Esophagus (tissue), 2 donors: ENCODE measurements around the gene LRRC75A. TPM values are rescaled to one million over a fixed set of nuclear protein-coding genes. Genes with fewer than 3 reads are reported as not detected.

Source experiments
- H3K27ac ChIP-seq, 2 donors: one replicate each; pipeline ENCODE4 v1.5.1; 2013; ENCODE audit warnings: low read depth in 2 of 2, mild to moderate bottlenecking in 2 of 2, inconsistent platforms in 1 of 2, low read length in 1 of 2, moderate library complexity in 1 of 2
- H3K27me3 ChIP-seq, 2 donors: one replicate each; pipeline ENCODE4 v1.6.1; 2013; ENCODE audit warnings: low read length in 2 of 2, control low read depth in 1 of 2, mild to moderate bottlenecking in 1 of 2; ENCODE audit not compliant: insufficient read depth in 2 of 2, control insufficient read depth in 1 of 2
- H3K36me3 ChIP-seq, 2 donors: one replicate each; pipeline ENCODE4 v1.6.1; 2013; ENCODE audit warnings: low read length in 1 of 2; ENCODE audit not compliant: control insufficient read depth in 2 of 2, insufficient read depth in 2 of 2
- H3K4me1 ChIP-seq, 2 donors: one replicate each; pipeline ENCODE4 v1.6.1; 2013; ENCODE audit warnings: low read length in 1 of 2; ENCODE audit not compliant: control insufficient read depth in 2 of 2, insufficient read depth in 2 of 2
- H3K4me3 ChIP-seq, 2 donors: one replicate each; pipeline ENCODE4 v1.5.1; 2013; ENCODE audit warnings: low read length in 2 of 2, mild to moderate bottlenecking in 2 of 2, low read depth in 1 of 2, moderate library complexity in 1 of 2
- H3K9me3 ChIP-seq, 2 donors: one replicate each; pipeline ENCODE4 v1.6.1; 2013; ENCODE audit warnings: mild to moderate bottlenecking in 2 of 2, low read depth in 1 of 2, low read length in 1 of 2, moderate library complexity in 1 of 2; ENCODE audit not compliant: control insufficient read depth in 2 of 2, insufficient read depth in 1 of 2
- WGBS, 2 donors: extraction: QIAGEN DNeasy Blood & Tissue Kit; methylation state at CpG; one replicate each; pipeline ENCODE4 v1.1.7; 2013; 5-methylcytosine and 5-hydroxymethylcytosine counted together
- polyA plus RNA-seq, 2 donors: library from polyadenylated mRNA; stranded (reverse); fragments of 200-250 nt; gene quantifications; one replicate each; pipeline ENCODE4 v1.2.3, GENCODE V29; 2013
- donor health status: healthy with polysubstance abuse.
- donor health status: Bipolar disorder and iron deficiency.

LRRC75A gene
- polyA plus RNA-seq, 2 donors = 0.53 to 0.65 TPM

DNA sequence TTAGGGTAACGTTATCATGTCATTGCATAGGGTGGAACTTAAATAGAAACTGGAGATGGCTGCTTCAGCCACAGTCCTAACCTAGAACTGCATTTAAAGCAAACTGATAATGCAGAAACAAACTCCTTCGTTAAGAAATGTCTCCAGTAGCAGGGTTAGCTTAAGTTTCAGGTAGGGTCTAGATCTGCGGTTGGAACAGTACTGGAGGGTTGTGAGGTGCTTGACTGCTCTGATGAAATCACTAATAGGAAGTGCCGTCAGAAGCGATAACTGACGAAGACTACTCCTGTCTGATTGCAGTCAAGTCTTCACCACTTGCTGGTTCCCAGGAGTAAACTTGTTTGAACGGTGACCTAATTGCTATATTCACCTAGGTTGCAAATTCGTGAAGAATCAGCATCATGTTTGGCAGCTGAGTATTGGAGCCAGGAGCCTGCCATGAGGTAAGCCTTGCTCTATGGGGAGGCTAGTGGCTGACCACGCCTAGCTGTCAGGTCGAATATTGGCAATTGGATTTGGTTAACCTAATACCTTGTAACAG, 52.1 kb downstream of the LRRC75A start:
- Histone ChIP-seq H3K9me3 (no peaks in the 10 kb centered on the region), H3K4me3 (peak overlapping the region; percentile 76 to 78), H3K4me1 (peaks cover 9 to 10% of the 10 kb centered on the region in 2 donors), H3K27ac (peak overlapping the region; percentile 65 to 76), H3K36me3 (peaks cover 20 to 27% of the 10 kb centered on the region in 2 donors), H3K27me3 (no peaks in the 10 kb centered on the region)
- WGBS, 2 donors = 6% methylated on average over 10 of the region's 10 CpGs

- Histone ChIP-seq H3K27ac (peak overlapping the region; percentile 76 to 89), H3K4me1 (peaks cover 8 to 9% of the 10 kb centered on the region in 2 donors), H3K27me3 (no peaks in the 10 kb centered on the region), H3K9me3 (no peaks in the 10 kb centered on the region), H3K4me3 (peak overlapping the region; percentile 76 to 78), H3K36me3 (peaks cover 20 to 27% of the 10 kb centered on the region in 2 donors)
- 0 to 1% methylated on average over 25 of the region's 25 CpGs for WGBS, 2 donors
Observed at GRCh38 chr17:16439303-16439791, 52.6 kb downstream of the LRRC75A start.

DNA sequence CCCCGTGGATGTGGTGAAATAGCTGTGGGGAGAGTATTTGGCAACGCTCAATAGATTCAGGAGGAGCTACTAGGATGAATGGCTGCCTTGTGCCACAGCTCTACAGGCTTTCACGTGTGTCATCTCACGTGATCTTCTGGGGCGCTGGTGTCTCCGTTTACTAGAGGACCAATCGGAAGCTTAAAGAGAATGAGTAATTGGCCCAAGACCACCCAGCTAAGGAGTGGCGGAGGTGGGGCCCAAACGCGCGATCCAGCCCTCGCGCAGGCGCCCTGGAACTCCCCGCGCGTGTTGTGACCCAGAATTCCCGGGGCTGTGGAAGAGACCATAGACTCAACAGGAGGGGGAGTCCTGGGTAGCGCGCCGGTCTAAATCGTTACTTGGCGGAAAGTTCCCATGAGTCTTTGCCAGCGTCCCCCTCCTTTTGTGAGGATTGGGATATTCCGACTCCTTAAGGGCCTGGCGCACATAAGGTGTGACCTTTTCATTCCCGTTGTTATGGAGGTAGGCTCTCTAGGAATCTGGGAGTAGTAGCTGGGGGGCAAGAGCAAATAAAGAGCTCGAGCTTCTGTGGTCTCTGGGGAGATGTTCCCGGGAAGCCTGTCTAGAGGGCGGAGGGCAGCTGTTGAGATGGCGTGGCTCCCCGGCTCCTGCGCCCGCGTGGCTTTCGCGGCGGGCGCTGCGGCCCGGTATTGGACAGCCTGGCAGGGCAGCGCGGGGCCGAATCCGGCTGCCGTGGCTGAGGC, 53.3 kb downstream of the LRRC75A start:
- no peaks in the 10 kb centered on the region for H3K27me3 ChIP-seq
- H3K4me1 ChIP-seq = peaks cover 4 to 8% of the 10 kb centered on the region in 2 donors
- no peaks in the 10 kb centered on the region for H3K9me3 ChIP-seq
- H3K27ac ChIP-seq = peak overlapping the region; percentile 76 to 89
- 0% methylated on average over 46 of the region's 46 CpGs for WGBS, 2 donors
- peak overlapping the region; percentile 76 to 78 for H3K4me3 ChIP-seq
- H3K36me3 ChIP-seq = peaks cover 15 to 22% of the 10 kb centered on the region in 2 donors

DNA sequence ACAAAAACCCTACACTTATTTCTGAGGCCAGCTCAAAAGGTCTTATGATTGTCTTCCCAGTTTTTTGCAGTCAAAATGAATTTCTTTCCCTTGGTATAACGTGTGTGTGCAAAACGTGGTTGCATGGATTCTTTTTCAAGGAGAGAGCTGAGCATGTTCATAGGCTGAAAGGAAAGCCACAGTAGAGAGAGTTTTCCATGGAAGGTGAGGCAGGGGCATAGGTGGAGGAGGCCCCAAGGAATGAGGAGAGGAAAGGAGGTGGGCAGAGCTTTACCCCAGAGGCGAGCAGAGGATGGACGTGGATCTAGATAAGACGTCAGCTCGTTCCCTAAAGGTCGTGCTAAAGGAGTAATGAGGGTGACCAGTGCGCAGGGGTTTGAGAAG, 53.8 kb downstream of the LRRC75A start:
- H3K4me3 ChIP-seq = peak overlapping the region; percentile 27 to 76
- peaks cover 0 to 5% of the 10 kb centered on the region in 2 donors for H3K4me1 ChIP-seq
- no peaks in the 10 kb centered on the region for H3K9me3 ChIP-seq
- peak overlapping the region; percentile 60 to 89 for H3K27ac ChIP-seq
- 18 to 22% methylated on average over 8 of the region's 8 CpGs for WGBS, 2 donors
- peaks cover 12 to 16% of the 10 kb centered on the region in 2 donors for H3K36me3 ChIP-seq
- no peaks in the 10 kb centered on the region for H3K27me3 ChIP-seq

GRCh38 chr17:16437083-16437482, 54.9 kb downstream of the LRRC75A start:
- Histone ChIP-seq H3K4me3 (no peak overlapping the region), H3K36me3 (peaks cover 5 to 11% of the 10 kb centered on the region in 2 donors), H3K27ac (no peak overlapping the region), H3K9me3 (no peaks in the 10 kb centered on the region), H3K27me3 (no peaks in the 10 kb centered on the region), H3K4me1 (peaks cover 0 to 4% of the 10 kb centered on the region in 2 donors)
- 52 to 74% methylated on average over 2 of the region's 2 CpGs for WGBS, 2 donors

- H3K27ac ChIP-seq = no peak overlapping the region
- H3K4me3 ChIP-seq = no peak overlapping the region
- H3K27me3 ChIP-seq = no peaks in the 10 kb centered on the region
- H3K4me1 ChIP-seq = peaks cover 0 to 2% of the 10 kb centered on the region in 2 donors
- WGBS, 2 donors = 72 to 75% methylated on average over 14 of the region's 14 CpGs
- H3K36me3 ChIP-seq = peaks cover 2 to 4% of the 10 kb centered on the region in 2 donors
- no peaks in the 10 kb centered on the region for H3K9me3 ChIP-seq
Observed at GRCh38 chr17:16435925-16436886, 55.8 kb downstream of the LRRC75A start.

DNA sequence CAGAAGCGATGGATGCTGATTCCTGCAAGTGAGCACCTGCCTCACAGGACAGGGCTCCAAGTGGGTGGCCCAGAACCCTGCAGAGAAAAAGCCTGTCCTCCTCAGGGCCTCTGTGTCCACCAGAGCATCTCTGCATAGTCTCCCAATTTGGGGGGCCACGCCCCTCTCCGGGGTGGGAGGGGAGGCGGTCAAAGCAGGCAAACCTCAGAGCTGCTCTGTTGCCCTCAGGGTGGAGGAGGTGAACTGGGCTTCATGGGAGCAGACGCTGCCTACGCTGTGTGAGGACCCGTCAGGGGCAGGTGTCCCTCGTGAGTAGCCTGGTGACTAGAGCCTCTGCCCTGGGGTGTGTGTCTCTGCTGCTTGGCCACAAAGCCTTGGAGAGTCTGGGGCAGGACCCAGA, 57.3 kb downstream of the LRRC75A start:
- H3K27me3 ChIP-seq = no peaks in the 10 kb centered on the region
- 51 to 59% methylated on average over 8 of the region's 8 CpGs for WGBS, 2 donors
- H3K9me3 ChIP-seq = no peaks in the 10 kb centered on the region
- no peak overlapping the region for H3K4me3 ChIP-seq
- no peak overlapping the region for H3K27ac ChIP-seq
- no peaks in the 10 kb centered on the region for H3K36me3 ChIP-seq
- H3K4me1 ChIP-seq = peaks cover 0 to 2% of the 10 kb centered on the region in 2 donors

DNA sequence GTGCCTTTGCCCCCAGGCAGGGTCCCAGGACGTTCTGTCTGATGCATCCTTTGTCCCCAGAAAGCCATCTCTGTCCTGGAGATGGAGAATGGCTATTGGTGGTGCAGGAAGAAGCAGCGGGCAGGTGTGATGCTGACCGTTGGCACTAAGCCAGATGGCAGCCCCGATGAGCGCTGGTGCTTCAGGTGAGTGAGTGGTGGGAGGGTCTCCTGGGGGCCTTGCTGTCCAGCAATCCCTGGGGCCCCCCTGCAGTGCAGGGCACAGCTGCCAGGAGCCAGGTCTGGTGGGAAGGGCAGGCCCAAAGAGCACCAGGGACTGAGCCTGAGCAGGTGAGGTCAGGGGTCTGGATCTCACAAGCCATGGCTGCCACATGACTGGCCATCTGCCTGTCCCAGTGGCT, 58.5 kb downstream of the LRRC75A start:
- Histone ChIP-seq H3K9me3 (no peaks in the 10 kb centered on the region), H3K36me3 (no peaks in the 10 kb centered on the region), H3K27me3 (no peaks in the 10 kb centered on the region), H3K27ac (no peak overlapping the region), H3K4me3 (no peak overlapping the region), H3K4me1 (peaks cover 0 to 2% of the 10 kb centered on the region in 2 donors)
- WGBS, 2 donors = 66 to 71% methylated on average over 5 of the region's 5 CpGs

- no peaks in the 10 kb centered on the region for H3K9me3 ChIP-seq
- WGBS, 2 donors = 95% methylated on average over 13 to 15 of the region's 15 CpGs
- H3K27me3 ChIP-seq = no peaks in the 10 kb centered on the region
- H3K4me1 ChIP-seq = no peaks in the 10 kb centered on the region
- no peak overlapping the region for H3K4me3 ChIP-seq
- no peak overlapping the region for H3K27ac ChIP-seq
- no peaks in the 10 kb centered on the region for H3K36me3 ChIP-seq
Observed at GRCh38 chr17:16432017-16432416, 60.0 kb downstream of the LRRC75A start.
